Measurements from ENCODE around the gene RASL11B.

RASL11B gene

DNA sequence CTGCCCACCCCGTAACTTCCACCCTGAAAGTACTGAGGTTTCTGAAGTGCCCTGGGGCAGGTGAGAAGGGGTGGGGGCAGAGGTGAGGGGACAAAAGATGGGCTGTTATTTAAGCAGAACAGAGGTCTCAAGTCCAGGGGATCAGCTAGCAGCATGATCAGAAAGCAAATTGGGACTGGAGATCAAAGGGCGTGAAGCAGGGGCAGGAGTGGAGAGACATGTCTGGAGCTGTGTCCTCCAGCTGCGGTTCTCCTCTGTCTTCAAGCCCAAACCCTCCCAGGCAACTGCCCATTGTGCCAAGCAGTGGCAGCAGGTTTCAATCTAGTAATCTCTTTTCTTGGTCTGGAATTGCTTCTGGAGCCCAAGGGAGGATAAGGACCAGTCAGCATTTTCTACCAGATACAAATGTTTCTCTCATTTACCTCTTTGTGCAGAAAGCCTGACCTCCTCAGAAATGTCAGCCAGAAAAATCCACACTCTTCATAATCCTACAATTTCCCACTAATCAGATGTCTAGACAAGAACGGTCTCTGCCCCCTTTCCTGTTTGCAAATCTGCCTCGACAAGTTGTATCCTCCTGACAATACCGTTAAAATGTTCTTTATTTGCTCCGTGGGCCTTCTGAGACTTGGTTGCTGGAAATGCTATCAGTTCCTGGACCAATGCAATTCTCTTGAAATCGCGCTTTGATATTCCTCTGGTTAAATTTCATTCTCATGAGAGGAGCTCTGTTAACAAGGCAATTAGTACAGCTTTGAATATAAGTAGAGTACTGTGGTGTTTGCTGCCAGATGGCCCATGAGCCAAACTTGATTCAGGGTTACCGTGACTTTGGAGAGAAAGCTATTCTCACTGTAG lies 23.2 kb upstream of the RASL11B start:
- no peak for TF ChIP-seq POLR2AphosphoS5 (IDR thresholded peaks at IDR 0.05; ENCODE audit: low read depth)
- TF ChIP-seq REST (IDR thresholded peaks at IDR 0.05; ENCODE audit: insufficient replicate concordance, low read depth), result no peak
- TF ChIP-seq, protein P1, sequence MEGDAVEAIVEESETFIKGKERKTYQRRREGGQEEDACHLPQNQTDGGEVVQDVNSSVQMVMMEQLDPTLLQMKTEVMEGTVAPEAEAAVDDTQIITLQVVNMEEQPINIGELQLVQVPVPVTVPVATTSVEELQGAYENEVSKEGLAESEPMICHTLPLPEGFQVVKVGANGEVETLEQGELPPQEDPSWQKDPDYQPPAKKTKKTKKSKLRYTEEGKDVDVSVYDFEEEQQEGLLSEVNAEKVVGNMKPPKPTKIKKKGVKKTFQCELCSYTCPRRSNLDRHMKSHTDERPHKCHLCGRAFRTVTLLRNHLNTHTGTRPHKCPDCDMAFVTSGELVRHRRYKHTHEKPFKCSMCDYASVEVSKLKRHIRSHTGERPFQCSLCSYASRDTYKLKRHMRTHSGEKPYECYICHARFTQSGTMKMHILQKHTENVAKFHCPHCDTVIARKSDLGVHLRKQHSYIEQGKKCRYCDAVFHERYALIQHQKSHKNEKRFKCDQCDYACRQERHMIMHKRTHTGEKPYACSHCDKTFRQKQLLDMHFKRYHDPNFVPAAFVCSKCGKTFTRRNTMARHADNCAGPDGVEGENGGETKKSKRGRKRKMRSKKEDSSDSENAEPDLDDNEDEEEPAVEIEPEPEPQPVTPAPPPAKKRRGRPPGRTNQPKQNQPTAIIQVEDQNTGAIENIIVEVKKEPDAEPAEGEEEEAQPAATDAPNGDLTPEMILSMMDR (IDR thresholded peaks at IDR 0.05; ENCODE audit: insufficient read depth, low read length), result no peak
- TF ChIP-seq SPI1 (IDR thresholded peaks at IDR 0.05; ENCODE audit: borderline replicate concordance, low read depth), result no peak
- DNase-seq (ENCODE audit: low read depth in 1 of 2, low spot score in 1 of 2), result no peak
- H3K27me3 ChIP-seq (ENCODE audit: insufficient read depth, poor library complexity, severe bottlenecking), result no peaks in the 10 kb centered on the region
- H3K27ac ChIP-seq (replicated peaks), result no peak overlapping the region
- H3K4me3 ChIP-seq (replicated peaks; ENCODE audit: insufficient read depth, low read length), result no peak overlapping the region

DNA sequence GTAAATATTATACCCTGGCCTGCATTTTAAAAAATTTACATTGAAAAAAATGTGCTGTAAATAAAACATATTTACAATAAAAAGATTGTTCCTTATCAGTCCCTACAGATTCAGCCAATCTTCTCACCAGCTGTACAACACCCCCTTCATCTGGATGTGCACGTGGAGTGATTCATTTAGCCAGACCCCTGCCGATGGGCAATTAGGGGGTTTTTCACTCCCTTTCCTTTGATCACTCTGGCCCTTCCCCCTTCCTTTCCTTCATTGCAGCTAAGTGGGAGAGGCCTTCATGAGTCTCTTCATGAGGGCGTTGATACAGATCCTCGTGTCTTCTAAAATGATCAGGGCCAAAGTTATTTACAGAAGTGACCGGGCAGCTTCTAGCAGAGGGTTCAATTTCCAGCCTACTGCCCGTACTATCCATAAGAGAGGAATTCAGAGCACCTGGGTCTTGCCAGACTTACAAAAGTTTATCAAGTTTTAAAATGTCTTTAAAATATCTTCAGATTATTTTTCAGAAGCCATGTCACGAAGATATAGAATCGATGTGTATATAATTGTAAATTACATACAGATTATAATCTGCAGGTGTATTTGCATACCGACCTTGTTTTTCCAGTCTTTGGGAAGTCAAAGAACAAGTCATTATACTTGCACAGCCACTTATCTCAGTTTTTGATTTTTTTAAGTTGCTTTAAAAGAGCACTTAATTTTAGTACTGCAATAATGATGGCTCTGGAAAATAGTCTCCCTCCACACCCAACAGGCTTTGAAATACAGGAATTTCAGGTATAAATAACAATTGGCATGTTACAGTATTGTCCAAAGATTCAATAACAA lies 21.4 kb upstream of the RASL11B start:
- Histone ChIP-seq H3K4me3 (replicated peaks; ENCODE audit: insufficient read depth, low read length) (no peak overlapping the region), H3K27ac (replicated peaks) (no peak overlapping the region), H3K27me3 (ENCODE audit: insufficient read depth, poor library complexity, severe bottlenecking) (no peaks in the 10 kb centered on the region)
- no peak for DNase-seq (ENCODE audit: low read depth in 1 of 2, low spot score in 1 of 2)
- TF ChIP-seq REST (IDR thresholded peaks at IDR 0.05; ENCODE audit: insufficient replicate concordance, low read depth) (no peak), POLR2AphosphoS5 (IDR thresholded peaks at IDR 0.05; ENCODE audit: low read depth) (no peak), SPI1 (IDR thresholded peaks at IDR 0.05; ENCODE audit: borderline replicate concordance, low read depth) (no peak), GABPA (IDR thresholded peaks at IDR 0.05; ENCODE audit: low read depth) (no peak)
- TF ChIP-seq, protein P1 (IDR thresholded peaks at IDR 0.05; ENCODE audit: insufficient read depth, low read length), result no peak

DNA sequence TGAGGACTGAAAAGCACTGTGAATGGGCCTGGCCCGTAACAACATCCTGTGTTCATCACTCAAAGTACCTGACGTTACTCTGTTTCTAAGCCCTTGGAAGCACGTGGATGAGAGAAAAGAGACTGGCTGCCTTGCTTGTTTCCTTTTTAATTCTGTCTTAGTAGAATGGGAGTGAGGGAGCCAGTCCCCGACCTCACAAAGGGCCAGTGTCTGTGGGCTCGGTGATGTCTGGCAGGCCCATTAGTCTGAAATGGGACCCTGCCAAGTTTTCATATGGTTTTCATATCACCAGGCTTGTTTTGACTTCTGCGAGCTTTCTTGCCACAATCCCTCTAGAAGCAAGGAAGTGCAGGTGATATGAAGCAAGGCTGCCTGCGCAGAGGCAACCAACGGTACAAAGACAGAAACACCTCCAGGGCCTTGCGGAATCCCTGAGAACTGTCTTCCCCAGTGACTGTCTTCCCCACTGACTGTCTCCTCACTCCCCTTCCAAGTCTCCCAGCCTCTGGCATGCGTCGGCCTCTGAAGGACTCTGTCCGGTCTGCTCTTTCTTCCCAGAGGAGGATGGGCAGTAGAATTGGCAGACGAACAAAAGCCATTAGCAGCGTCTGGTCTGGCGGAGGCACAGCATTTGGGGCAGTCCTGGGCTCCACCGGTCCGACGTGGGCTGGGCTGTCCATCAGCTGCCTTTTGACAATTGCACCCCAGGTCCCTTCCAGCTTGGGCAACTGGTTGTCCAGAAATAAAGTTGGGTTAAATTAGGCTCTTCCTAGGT lies 20.2 kb upstream of the RASL11B start:
- TF ChIP-seq REST (IDR thresholded peaks at IDR 0.05; ENCODE audit: insufficient replicate concordance, low read depth), result no peak
- TF ChIP-seq SPI1 (IDR thresholded peaks at IDR 0.05; ENCODE audit: borderline replicate concordance, low read depth), result no peak
- TF ChIP-seq, protein P1 (IDR thresholded peaks at IDR 0.05; ENCODE audit: insufficient read depth, low read length), result no peak
- no peak for TF ChIP-seq GABPA (IDR thresholded peaks at IDR 0.05; ENCODE audit: low read depth)
- TF ChIP-seq POLR2AphosphoS5 (IDR thresholded peaks at IDR 0.05; ENCODE audit: low read depth), result no peak
- H3K27ac ChIP-seq (replicated peaks), result no peak overlapping the region
- no peak overlapping the region for H3K4me3 ChIP-seq (replicated peaks; ENCODE audit: insufficient read depth, low read length)
- H3K27me3 ChIP-seq (ENCODE audit: insufficient read depth, poor library complexity, severe bottlenecking), result no peaks in the 10 kb centered on the region
- DNase-seq (ENCODE audit: low read depth in 1 of 2, low spot score in 1 of 2), result no peak

All from HL-60 (cell line).